Astrocyte (in vitro differentiated cells and primary cell): ENCODE results near the gene KCNH2. TPM values are rescaled to one million over a fixed set of nuclear protein-coding genes. Genes with fewer than 3 reads are reported as not detected.

Source experiments
- DNase-seq: peaks from one replicate; pipeline ENCODE4 v3.0.0-alpha.2; 2010; ENCODE audit warnings: low read depth
- FAIRE-seq: peaks from 2 replicates; lab custom pipeline; 2011; peaks lifted over from hg19 to GRCh38; lab: Jason Lieb, UNC
- H2AFZ ChIP-seq: 2 replicates; pipeline ENCODE4 v1.6.0; 2012; ENCODE audit warnings: low read depth, low read length, inconsistent platforms
- H3K27ac ChIP-seq: 2 replicates; pipeline ENCODE4 v1.5.1; 2011; ENCODE audit warnings: low read depth, low read length, inconsistent platforms
- H3K27me3 ChIP-seq: 2 replicates; pipeline ENCODE4 v1.6.0; 2011; ENCODE audit warnings: low read length, inconsistent platforms; ENCODE audit not compliant: insufficient read depth
- H3K36me3 ChIP-seq: 2 replicates; pipeline ENCODE4 v1.5.1; 2011; ENCODE audit warnings: low read length, inconsistent platforms; ENCODE audit not compliant: insufficient read depth
- H3K4me1 ChIP-seq: 2 replicates; pipeline ENCODE4 v1.5.1; 2011; ENCODE audit warnings: low read length, inconsistent platforms; ENCODE audit not compliant: insufficient read depth
- H3K4me2 ChIP-seq: 2 replicates; pipeline ENCODE4 v1.6.0; 2012; ENCODE audit warnings: low read length, inconsistent platforms
- H3K4me3 ChIP-seq: 2 replicates; pipeline ENCODE4 v1.5.1; 2011; ENCODE audit warnings: low read depth, mild to moderate bottlenecking, low read length, inconsistent platforms; ENCODE audit not compliant: insufficient read depth
- H3K79me2 ChIP-seq: 2 replicates; pipeline ENCODE4 v1.6.0; 2012; ENCODE audit warnings: mild to moderate bottlenecking, low read length, inconsistent platforms; ENCODE audit not compliant: insufficient read depth
- H3K9ac ChIP-seq: 2 replicates; pipeline ENCODE4 v1.6.0; 2012; ENCODE audit warnings: mild to moderate bottlenecking, low read length, inconsistent platforms
- H3K9me3 ChIP-seq: 2 replicates; pipeline ENCODE4 v1.5.1; 2012; ENCODE audit warnings: low read depth, mild to moderate bottlenecking, low read length, inconsistent platforms; ENCODE audit not compliant: insufficient read depth
- H4K20me1 ChIP-seq: 2 replicates; pipeline ENCODE4 v1.6.0; 2012; ENCODE audit warnings: low read length, inconsistent platforms; ENCODE audit not compliant: insufficient read depth
- H3K27ac Mint-ChIP-seq: one replicate; pipeline ENCODE4 v1.8.0; 2021; ENCODE audit warnings: mild to moderate bottlenecking, mixed read lengths; ENCODE audit not compliant: unreplicated experiment
- H3K27me3 Mint-ChIP-seq: one replicate; pipeline ENCODE4 v1.8.0; 2021; ENCODE audit warnings: low read depth, mixed read lengths; ENCODE audit not compliant: unreplicated experiment
- H3K36me3 Mint-ChIP-seq: one replicate; pipeline ENCODE4 v1.8.0; 2021; ENCODE audit warnings: low read depth, mixed read lengths; ENCODE audit not compliant: unreplicated experiment
- H3K4me1 Mint-ChIP-seq: one replicate; pipeline ENCODE4 v1.8.0; 2021; ENCODE audit warnings: low read depth, mixed read lengths; ENCODE audit not compliant: unreplicated experiment
- H3K4me3 Mint-ChIP-seq: one replicate; pipeline ENCODE4 v1.8.0; 2021; ENCODE audit warnings: mild to moderate bottlenecking, moderate library complexity, mixed read lengths; ENCODE audit not compliant: unreplicated experiment
- H3K9me3 Mint-ChIP-seq: one replicate; pipeline ENCODE4 v1.8.0; 2021; ENCODE audit warnings: mild to moderate bottlenecking, mixed read lengths; ENCODE audit not compliant: unreplicated experiment
- CTCF ChIP-seq: IDR thresholded peaks from 2 replicates; pipeline ENCODE4 v1.5.1; 2011; ENCODE audit warnings: low read depth, mild to moderate bottlenecking, inconsistent platforms, low read length, moderate library complexity; ENCODE audit not compliant: insufficient read depth
- EZH2 ChIP-seq: IDR thresholded peaks from 2 replicates; pipeline ENCODE4 v1.6.1; 2012; ENCODE audit warnings: mild to moderate bottlenecking, low read length, inconsistent platforms; ENCODE audit not compliant: insufficient read depth
- total RNA-seq: library from RNA; stranded (reverse); gene quantifications from 2 replicates; pipeline ENCODE4 v1.2.1, GENCODE V29; 2021

Gene KCNH2
- total RNA-seq, 1 donor from 2014 or later, result 4.6 TPM

GRCh38 chr7:150924369-150924781 is 53.7 kb downstream of the KCNH2 start:
- H3K79me2 ChIP-seq, result no peaks in the 10 kb centered on the region
- Mint-ChIP-seq H3K4me3 (no peak overlapping the region), H3K27me3 (peaks cover 4% of the 10 kb centered on the region), H3K27ac (no peak overlapping the region), H3K9me3 (no peaks in the 10 kb centered on the region), H3K36me3 (no peaks in the 10 kb centered on the region), H3K4me1 (peaks cover 7% of the 10 kb centered on the region)
- H3K4me3 ChIP-seq, result no peak overlapping the region
- H3K9me3 ChIP-seq, result no peaks in the 10 kb centered on the region
- H3K4me2 ChIP-seq, result no peak overlapping the region
- no peaks in the 10 kb centered on the region for H3K36me3 ChIP-seq
- TF ChIP-seq CTCF, result no peak
- TF ChIP-seq EZH2, result no peak
- H3K9ac ChIP-seq, result no peak overlapping the region
- no peaks in the 10 kb centered on the region for H3K4me1 ChIP-seq
- FAIRE-seq (no peak), DNase-seq (no peak)
- no peaks in the 10 kb centered on the region for H3K27me3 ChIP-seq
- no peak overlapping the region for H2AFZ ChIP-seq
- H3K27ac ChIP-seq, result no peak overlapping the region
- H4K20me1 ChIP-seq, result no peaks in the 10 kb centered on the region

- Histone ChIP-seq H3K4me2 (no peak overlapping the region), H3K9me3 (no peaks in the 10 kb centered on the region), H3K4me1 (no peaks in the 10 kb centered on the region), H2AFZ (no peak overlapping the region), H3K4me3 (no peak overlapping the region), H3K9ac (no peak overlapping the region), H4K20me1 (no peaks in the 10 kb centered on the region), H3K27ac (no peak overlapping the region), H3K79me2 (no peaks in the 10 kb centered on the region), H3K36me3 (no peaks in the 10 kb centered on the region), H3K27me3 (no peaks in the 10 kb centered on the region)
- TF ChIP-seq CTCF (no peak), EZH2 (no peak)
- peaks cover 9% of the 10 kb centered on the region for H3K27me3 Mint-ChIP-seq
- no peaks in the 10 kb centered on the region for H3K9me3 Mint-ChIP-seq
- no peak overlapping the region for H3K27ac Mint-ChIP-seq
- no peak overlapping the region for H3K4me3 Mint-ChIP-seq
- FAIRE-seq, result no peak
- no peaks in the 10 kb centered on the region for H3K36me3 Mint-ChIP-seq
- H3K4me1 Mint-ChIP-seq, result peaks cover 7% of the 10 kb centered on the region
- no peak for DNase-seq
These were observed 54.3 kb downstream of the KCNH2 start for GRCh38 chr7:150923802-150924201.

- no peaks in the 10 kb centered on the region for H4K20me1 ChIP-seq
- no peak overlapping the region for H3K27ac ChIP-seq
- H3K27me3 ChIP-seq, result peaks cover 2% of the 10 kb centered on the region
- H2AFZ ChIP-seq, result no peak overlapping the region
- H3K4me3 Mint-ChIP-seq, result no peak overlapping the region
- peaks cover 7% of the 10 kb centered on the region for H3K4me1 Mint-ChIP-seq
- no peak overlapping the region for H3K9ac ChIP-seq
- no peak overlapping the region for H3K4me3 ChIP-seq
- no peaks in the 10 kb centered on the region for H3K36me3 ChIP-seq
- no peaks in the 10 kb centered on the region for H3K36me3 Mint-ChIP-seq
- no peaks in the 10 kb centered on the region for H3K9me3 ChIP-seq
- DNase-seq (peak; percentile 24), FAIRE-seq (no peak)
- H3K79me2 ChIP-seq, result no peaks in the 10 kb centered on the region
- H3K27ac Mint-ChIP-seq, result no peak overlapping the region
- TF ChIP-seq CTCF, result no peak
- no peaks in the 10 kb centered on the region for H3K9me3 Mint-ChIP-seq
- peaks cover 9% of the 10 kb centered on the region for H3K27me3 Mint-ChIP-seq
- no peaks in the 10 kb centered on the region for H3K4me1 ChIP-seq
- H3K4me2 ChIP-seq, result no peak overlapping the region
These were observed 54.9 kb downstream of the KCNH2 start for GRCh38 chr7:150923196-150923595.
